Measurements from ENCODE around the gene CTNNA1.

CTNNA1 gene

GRCh38 chr5:138927979-138928378 is 174.8 kb downstream of the CTNNA1 start:
- H3K4me3 ChIP-seq: no peak overlapping the region

GRCh38 chr5:138929571-138929955 is 176.3 kb downstream of the CTNNA1 start:
- no peak for TF ChIP-seq CTCF (IDR thresholded peaks at IDR 0.05)
- intact Hi-C loops (cut with DNase I; ENCODE audit: low total_unique reads): no loop called here
- H3K9me3 ChIP-seq: no peaks in the 10 kb centered on the region
- H3K4me1 ChIP-seq: peaks cover 0 to 21% (median 12%) of the 10 kb centered on the region in 4 donors
- H3K36me3 ChIP-seq: peaks cover 71 to 89% (median 87%) of the 10 kb centered on the region in 3 donors
- H3K4me3 ChIP-seq: no peak overlapping the region
- H3K27me3 ChIP-seq: no peaks in the 10 kb centered on the region
- no peak for DNase-seq
- H3K27ac ChIP-seq: no peak overlapping the region

More at GRCh38 chr5:138927979-138928378, 174.8 kb downstream of the CTNNA1 start:
- intact Hi-C loops (cut with DNase I; ENCODE audit: low total_unique reads): no loop called here
- no peaks in the 10 kb centered on the region for H3K9me3 ChIP-seq
- H3K36me3 ChIP-seq: peaks cover 59 to 80% (median 74%) of the 10 kb centered on the region in 3 donors
- no peak overlapping the region for H3K27ac ChIP-seq
- H3K4me1 ChIP-seq: peaks cover 0 to 32% (median 14%) of the 10 kb centered on the region in 4 donors
- no peak for TF ChIP-seq CTCF (IDR thresholded peaks at IDR 0.05)
- no peaks in the 10 kb centered on the region for H3K27me3 ChIP-seq
- no peak for DNase-seq

- Histone ChIP-seq H3K36me3 (peaks cover 62 to 89% (median 87%) of the 10 kb centered on the region in 3 donors), H3K4me3 (no peak overlapping the region), H3K9me3 (no peaks in the 10 kb centered on the region), H3K27me3 (no peaks in the 10 kb centered on the region), H3K4me1 (peaks cover 0 to 21% (median 12%) of the 10 kb centered on the region in 4 donors), H3K27ac (no peak overlapping the region)
- no peak for TF ChIP-seq CTCF (IDR thresholded peaks at IDR 0.05)
- intact Hi-C loops (cut with DNase I; ENCODE audit: low total_unique reads): no loop called here
- DNase-seq: no peak
Observed at GRCh38 chr5:138930371-138931097, 177.3 kb downstream of the CTNNA1 start.

GRCh38 chr5:138932171-138932810 is 179.1 kb downstream of the CTNNA1 start:
- Histone ChIP-seq H3K36me3 (peaks cover 49 to 82% (median 71%) of the 10 kb centered on the region in 3 donors), H3K4me1 (peaks cover 0 to 11% (median 9%) of the 10 kb centered on the region in 4 donors), H3K27ac (no peak overlapping the region), H3K9me3 (no peaks in the 10 kb centered on the region), H3K27me3 (no peaks in the 10 kb centered on the region), H3K4me3 (no peak overlapping the region)
- intact Hi-C loops (cut with DNase I; ENCODE audit: low total_unique reads): no loop called here
- no peak for DNase-seq
- TF ChIP-seq CTCF (IDR thresholded peaks at IDR 0.05): no peak

GRCh38 chr5:138933522-138934290 is 180.5 kb downstream of the CTNNA1 start:
- Histone ChIP-seq H3K27ac (no peak overlapping the region), H3K36me3 (peaks cover 49 to 85% (median 70%) of the 10 kb centered on the region in 3 donors), H3K4me3 (no peak overlapping the region), H3K27me3 (no peaks in the 10 kb centered on the region), H3K4me1 (no peaks in the 10 kb centered on the region), H3K9me3 (no peaks in the 10 kb centered on the region)
- no peak for DNase-seq
- intact Hi-C loops (cut with DNase I; ENCODE audit: low total_unique reads): no loop called here
- TF ChIP-seq CTCF (IDR thresholded peaks at IDR 0.05): no peak

Data from tibial artery (tissue), 4 donors.